Measurements from ENCODE around the gene MB.

The MB gene

GRCh38 chr22:35561796-35562526 lies 55.2 kb downstream of the MB start:
- H3K4me3 ChIP-seq (ENCODE audit: insufficient read length, low read depth): no peak overlapping the region

GRCh38 chr22:35560824-35561223 lies 56.3 kb downstream of the MB start:
- no peak for DNase-seq (ENCODE audit: low read depth, low spot score)
- no peaks in the 10 kb centered on the region for H3K9me3 ChIP-seq (ENCODE audit: insufficient read depth, low read length)
- H3K27me3 ChIP-seq (ENCODE audit: insufficient read depth, insufficient read length): peaks cover 4% of the 10 kb centered on the region

More at GRCh38 chr22:35561796-35562526, 55.2 kb downstream of the MB start:
- Histone ChIP-seq H3K9me3 (ENCODE audit: insufficient read depth, low read length) (no peaks in the 10 kb centered on the region), H3K9ac (ENCODE audit: insufficient read length, low read depth) (no peak overlapping the region), H3K27me3 (ENCODE audit: insufficient read depth, insufficient read length) (peaks cover 4% of the 10 kb centered on the region), H3K4me1 (ENCODE audit: insufficient read depth, insufficient read length) (peaks cover 3% of the 10 kb centered on the region), H3K36me3 (ENCODE audit: insufficient read depth, insufficient read length, low read length) (no peaks in the 10 kb centered on the region)
- no peak for DNase-seq (ENCODE audit: low read depth, low spot score)
- no peak for TF ChIP-seq SUZ12 (IDR thresholded peaks at IDR 0.05; ENCODE audit: extremely low read depth, insufficient read depth, insufficient read length)
- no peak for TF ChIP-seq YY1 (IDR thresholded peaks at IDR 0.05; ENCODE audit: insufficient read depth, insufficient read length)

DNA sequence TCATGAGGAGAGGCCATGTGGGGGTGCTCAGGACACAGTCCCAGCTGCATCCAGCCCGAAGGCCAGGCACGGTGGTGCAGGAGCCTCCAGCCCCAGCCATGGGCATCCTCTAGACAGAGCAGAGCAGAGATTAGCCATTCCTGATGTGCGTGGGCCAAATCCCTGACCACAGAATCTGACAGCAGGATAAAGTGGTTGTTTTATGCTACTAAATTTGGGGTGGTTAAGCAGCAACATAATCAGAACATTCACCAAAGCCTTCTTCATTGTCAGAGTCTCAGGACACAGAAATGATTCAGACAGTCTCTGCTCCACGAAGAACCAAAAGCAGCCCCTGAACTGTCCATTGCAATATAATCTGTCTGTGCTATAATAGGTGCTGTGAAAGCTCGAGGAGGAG lies 56.8 kb downstream of the MB start:
- TF ChIP-seq YY1 (IDR thresholded peaks at IDR 0.05; ENCODE audit: insufficient read depth, insufficient read length) (no peak), ZNF274 (IDR thresholded peaks at IDR 0.05; ENCODE audit: low read depth, low read length) (no peak), SUZ12 (IDR thresholded peaks at IDR 0.05; ENCODE audit: extremely low read depth, insufficient read depth, insufficient read length) (no peak)
- no peaks in the 10 kb centered on the region for H3K4me1 ChIP-seq (ENCODE audit: insufficient read depth, insufficient read length)
- DNase-seq (ENCODE audit: low read depth, low spot score): no peak
- peaks cover 4% of the 10 kb centered on the region for H3K27me3 ChIP-seq (ENCODE audit: insufficient read depth, insufficient read length)
- no peak overlapping the region for H3K4me3 ChIP-seq (ENCODE audit: insufficient read length, low read depth)
- H3K9ac ChIP-seq (ENCODE audit: insufficient read length, low read depth): no peak overlapping the region
- no peaks in the 10 kb centered on the region for H3K36me3 ChIP-seq (ENCODE audit: insufficient read depth, insufficient read length, low read length)
- H3K9me3 ChIP-seq (ENCODE audit: insufficient read depth, low read length): no peaks in the 10 kb centered on the region

More at GRCh38 chr22:35560824-35561223, 56.3 kb downstream of the MB start:
- Histone ChIP-seq H3K4me3 (ENCODE audit: insufficient read length, low read depth) (no peak overlapping the region), H3K9ac (ENCODE audit: insufficient read length, low read depth) (no peak overlapping the region), H3K36me3 (ENCODE audit: insufficient read depth, insufficient read length, low read length) (no peaks in the 10 kb centered on the region), H3K4me1 (ENCODE audit: insufficient read depth, insufficient read length) (peaks cover 3% of the 10 kb centered on the region)
- TF ChIP-seq ZNF274 (IDR thresholded peaks at IDR 0.05; ENCODE audit: low read depth, low read length): no peak
- no peak for TF ChIP-seq SUZ12 (IDR thresholded peaks at IDR 0.05; ENCODE audit: extremely low read depth, insufficient read depth, insufficient read length)
- TF ChIP-seq YY1 (IDR thresholded peaks at IDR 0.05; ENCODE audit: insufficient read depth, insufficient read length): no peak

GRCh38 chr22:35559354-35560005 lies 57.6 kb downstream of the MB start:
- no peak overlapping the region for H3K4me3 ChIP-seq (ENCODE audit: insufficient read length, low read depth)
- peaks cover 4% of the 10 kb centered on the region for H3K27me3 ChIP-seq (ENCODE audit: insufficient read depth, insufficient read length)
- H3K4me1 ChIP-seq (ENCODE audit: insufficient read depth, insufficient read length): no peaks in the 10 kb centered on the region
- TF ChIP-seq SUZ12 (IDR thresholded peaks at IDR 0.05; ENCODE audit: extremely low read depth, insufficient read depth, insufficient read length) (no peak), YY1 (IDR thresholded peaks at IDR 0.05; ENCODE audit: insufficient read depth, insufficient read length) (no peak), ZNF274 (IDR thresholded peaks at IDR 0.05; ENCODE audit: low read depth, low read length) (no peak)
- DNase-seq (ENCODE audit: low read depth, low spot score): no peak
- no peaks in the 10 kb centered on the region for H3K9me3 ChIP-seq (ENCODE audit: insufficient read depth, low read length)
- H3K36me3 ChIP-seq (ENCODE audit: insufficient read depth, insufficient read length, low read length): no peaks in the 10 kb centered on the region
- H3K9ac ChIP-seq (ENCODE audit: insufficient read length, low read depth): no peak overlapping the region

DNA sequence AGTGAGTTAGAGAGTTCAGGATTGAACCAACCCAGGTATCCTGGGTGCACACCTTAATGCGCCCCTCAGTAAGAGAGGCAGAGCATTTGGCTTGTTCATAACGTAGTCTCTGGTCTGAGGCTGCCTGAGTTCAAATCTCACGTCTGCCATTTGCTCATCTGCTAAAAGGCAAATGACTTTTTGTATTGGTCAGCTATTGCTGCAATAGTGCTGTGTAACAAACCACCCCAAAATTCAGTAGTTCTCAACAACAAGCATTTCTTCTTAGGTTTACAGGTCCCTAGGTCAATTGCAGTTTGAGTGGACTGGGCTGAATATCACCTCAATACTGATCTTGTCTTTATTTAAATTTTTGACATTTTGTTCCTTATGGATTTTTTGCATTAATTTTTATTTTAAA lies 58.4 kb downstream of the MB start:
- H3K4me1 ChIP-seq (ENCODE audit: insufficient read depth, insufficient read length): no peaks in the 10 kb centered on the region
- no peak overlapping the region for H3K4me3 ChIP-seq (ENCODE audit: insufficient read length, low read depth)
- no peaks in the 10 kb centered on the region for H3K9me3 ChIP-seq (ENCODE audit: insufficient read depth, low read length)
- no peak for DNase-seq (ENCODE audit: low read depth, low spot score)
- no peak overlapping the region for H3K9ac ChIP-seq (ENCODE audit: insufficient read length, low read depth)
- TF ChIP-seq ZNF274 (IDR thresholded peaks at IDR 0.05; ENCODE audit: low read depth, low read length) (no peak), YY1 (IDR thresholded peaks at IDR 0.05; ENCODE audit: insufficient read depth, insufficient read length) (no peak), SUZ12 (IDR thresholded peaks at IDR 0.05; ENCODE audit: extremely low read depth, insufficient read depth, insufficient read length) (no peak)
- peaks cover 4% of the 10 kb centered on the region for H3K27me3 ChIP-seq (ENCODE audit: insufficient read depth, insufficient read length)
- no peaks in the 10 kb centered on the region for H3K36me3 ChIP-seq (ENCODE audit: insufficient read depth, insufficient read length, low read length)

DNA sequence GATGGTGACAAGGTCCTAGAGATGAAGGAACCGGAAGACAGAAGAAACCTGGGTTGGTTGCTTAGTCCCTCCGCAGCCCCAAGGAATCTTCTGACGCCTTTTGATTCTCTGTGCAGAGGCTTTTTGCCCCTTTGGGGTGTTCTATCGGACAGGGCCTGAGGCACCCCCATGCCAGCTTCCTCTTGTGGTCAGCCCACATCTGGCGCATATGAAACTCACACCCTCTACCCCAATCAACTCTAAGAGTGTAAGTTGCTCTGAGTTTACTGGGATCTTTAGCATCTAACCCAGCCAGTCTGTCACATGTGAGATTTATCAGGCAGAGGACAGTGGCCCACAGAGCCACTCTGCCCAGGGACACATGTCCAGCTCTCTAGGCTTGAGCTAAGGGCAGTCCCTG lies 59.1 kb downstream of the MB start:
- no peak for DNase-seq (ENCODE audit: low read depth, low spot score)
- no peak overlapping the region for H3K9ac ChIP-seq (ENCODE audit: insufficient read length, low read depth)
- TF ChIP-seq SUZ12 (IDR thresholded peaks at IDR 0.05; ENCODE audit: extremely low read depth, insufficient read depth, insufficient read length) (no peak), ZNF274 (IDR thresholded peaks at IDR 0.05; ENCODE audit: low read depth, low read length) (no peak), YY1 (IDR thresholded peaks at IDR 0.05; ENCODE audit: insufficient read depth, insufficient read length) (no peak)

More for the DNA sequence above, 59.1 kb downstream of the MB start:
- no peaks in the 10 kb centered on the region for H3K9me3 ChIP-seq (ENCODE audit: insufficient read depth, low read length)
- H3K4me1 ChIP-seq (ENCODE audit: insufficient read depth, insufficient read length): no peaks in the 10 kb centered on the region
- H3K36me3 ChIP-seq (ENCODE audit: insufficient read depth, insufficient read length, low read length): no peaks in the 10 kb centered on the region
- no peak overlapping the region for H3K4me3 ChIP-seq (ENCODE audit: insufficient read length, low read depth)
- H3K27me3 ChIP-seq (ENCODE audit: insufficient read depth, insufficient read length): peaks cover 4% of the 10 kb centered on the region
